ENCODE results near the gene TRAPPC6A. TPM values are rescaled to one million over a fixed set of nuclear protein-coding genes. Genes with fewer than 3 reads are reported as not detected.

TRAPPC6A gene
- total RNA-seq, 1 experiment from 2014 or later = 38.4 TPM

GRCh38 chr19:45166723-45167252 lies 11.2 kb downstream of the TRAPPC6A start:
- DNase-seq (ENCODE audit: low spot score) = no peak
- in situ Hi-C loops (cut with HindIII; ENCODE audit: low sequenced_read_pairs) = no loop called here

DNA sequence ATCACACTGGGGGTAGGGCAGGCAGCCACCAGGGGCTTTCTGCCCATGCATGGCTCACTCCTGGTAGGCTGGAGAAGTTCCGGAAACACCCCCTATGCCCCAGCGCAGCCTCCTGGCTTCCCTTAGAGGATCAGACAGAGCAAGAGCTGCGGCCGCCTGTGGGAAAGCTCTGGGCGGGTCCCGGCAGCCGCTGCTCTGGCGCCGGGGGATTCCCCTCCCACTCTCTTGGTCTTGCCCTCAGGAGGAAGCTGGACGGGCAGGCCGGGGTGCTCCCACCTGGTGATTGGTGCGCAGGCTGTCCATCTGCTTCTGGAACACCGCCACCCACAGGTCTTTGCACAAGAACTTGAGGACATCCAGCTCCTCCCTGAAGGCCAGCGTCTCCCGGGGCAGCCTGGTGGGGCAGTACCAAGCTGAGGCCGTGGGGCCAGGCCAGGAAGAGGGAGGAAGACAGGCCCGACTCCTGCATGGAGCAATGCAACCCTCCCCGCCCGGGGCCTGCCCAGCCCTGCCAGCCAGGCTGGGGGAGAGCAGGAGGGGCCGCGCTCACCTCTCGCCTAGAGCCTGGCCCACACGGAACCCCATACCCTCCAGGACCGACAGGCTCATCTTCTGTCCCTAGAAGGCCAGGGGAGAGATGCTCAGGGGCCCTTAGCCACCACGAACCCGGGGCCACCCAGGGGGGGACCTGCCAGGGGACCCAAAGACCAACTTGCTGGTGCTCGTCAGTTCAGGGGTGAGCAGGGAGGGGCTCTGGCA lies 13.3 kb downstream of the TRAPPC6A start:
- in situ Hi-C loops (cut with HindIII; ENCODE audit: low sequenced_read_pairs) = no loop called here

GRCh38 chr19:45163751-45164460 lies 14.1 kb downstream of the TRAPPC6A start:
- in situ Hi-C loops (cut with HindIII; ENCODE audit: low sequenced_read_pairs) = no loop called here
- DNase-seq (ENCODE audit: low spot score) = no peak

More for the DNA sequence above, 13.3 kb downstream of the TRAPPC6A start:
- DNase-seq (ENCODE audit: low spot score) = no peak

GRCh38 chr19:45163156-45163555 lies 14.9 kb downstream of the TRAPPC6A start:
- in situ Hi-C loops (cut with HindIII; ENCODE audit: low sequenced_read_pairs) = no loop called here

DNA sequence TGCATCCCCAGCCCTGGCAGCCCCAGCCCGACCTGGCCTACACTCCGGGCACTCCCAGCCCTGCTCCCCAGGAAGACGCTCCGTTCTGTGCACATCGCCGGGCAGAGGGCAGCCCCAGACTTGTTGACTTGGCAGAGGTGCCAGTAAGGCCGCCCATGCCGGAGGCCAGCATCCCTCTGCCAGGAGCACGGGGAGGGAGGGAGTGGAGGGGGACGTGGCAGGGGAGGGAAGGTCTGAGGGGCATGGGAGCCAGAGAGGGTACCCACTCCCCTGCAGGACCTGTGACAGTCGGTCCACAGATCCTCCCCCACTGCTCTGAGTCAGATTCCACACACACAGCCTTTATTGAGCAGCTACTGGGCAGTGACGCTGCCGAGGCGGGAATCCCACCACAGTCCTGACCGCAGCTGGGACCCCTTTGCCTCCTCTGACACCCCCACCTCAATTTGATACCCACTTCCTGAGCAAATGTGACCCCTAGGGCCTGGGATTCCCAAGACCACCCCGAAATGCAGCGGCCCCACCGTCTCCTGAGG lies 15.4 kb downstream of the TRAPPC6A start:
- in situ Hi-C loops (cut with HindIII; ENCODE audit: low sequenced_read_pairs) = no loop called here
- DNase-seq (ENCODE audit: low spot score) = no peak

More at GRCh38 chr19:45163156-45163555, 14.9 kb downstream of the TRAPPC6A start:
- DNase-seq (ENCODE audit: low spot score) = no peak

- in situ Hi-C loops (cut with HindIII; ENCODE audit: low sequenced_read_pairs) = no loop called here
Measured at GRCh38 chr19:45161738-45162607, 16.1 kb downstream of the TRAPPC6A start.

DNA sequence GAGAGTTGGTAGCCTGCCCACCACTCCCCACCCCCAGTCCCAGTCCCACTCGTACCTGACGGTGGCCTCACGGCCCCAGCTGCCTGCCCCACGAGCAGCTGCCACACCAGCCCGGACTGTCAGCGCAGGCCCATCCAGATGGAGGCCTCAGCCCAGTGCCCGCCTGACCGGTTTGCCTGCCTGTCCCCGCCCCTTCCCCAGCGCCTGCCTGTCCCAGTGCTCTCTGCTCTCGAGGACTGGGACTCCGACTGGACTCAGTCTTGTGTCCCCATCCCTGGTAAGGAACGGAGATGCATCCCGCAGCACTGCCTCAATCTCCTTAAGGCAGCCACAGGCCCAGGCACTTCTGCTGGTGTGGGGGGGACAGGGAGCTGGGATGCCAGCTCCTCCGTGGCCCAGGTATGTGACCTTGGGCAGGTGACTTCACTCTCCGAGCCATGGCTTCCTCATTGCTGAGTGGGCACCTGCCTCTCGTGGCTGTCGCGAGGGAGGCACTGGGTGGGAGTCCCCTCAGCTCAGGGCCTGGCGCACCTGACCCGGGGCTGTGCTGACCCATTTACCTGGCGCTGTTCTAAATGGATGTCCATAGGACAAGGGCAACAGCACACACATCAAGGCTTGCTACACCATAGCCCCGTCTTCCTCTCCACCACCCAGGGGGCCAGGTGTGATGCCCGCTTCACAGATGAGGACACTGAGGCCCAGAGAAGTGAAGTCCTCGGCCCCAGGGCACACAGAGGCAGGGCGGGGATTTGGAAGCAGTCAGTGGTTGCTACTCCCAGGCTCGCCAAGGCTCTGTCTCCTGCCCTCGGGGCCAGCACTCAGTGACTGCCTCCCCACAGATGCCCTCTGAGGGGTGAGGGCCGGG lies 16.9 kb downstream of the TRAPPC6A start, which contains the start of gene NKPD1:
NKPD1 (minus strand) TSS at position 113 of the 868 bp plus-strand sequence. CDS start 832 bp downstream, outside the sequence.
- no peak for DNase-seq (ENCODE audit: low spot score)

More at GRCh38 chr19:45161738-45162607, 16.1 kb downstream of the TRAPPC6A start:
- no peak for DNase-seq (ENCODE audit: low spot score)

DNA sequence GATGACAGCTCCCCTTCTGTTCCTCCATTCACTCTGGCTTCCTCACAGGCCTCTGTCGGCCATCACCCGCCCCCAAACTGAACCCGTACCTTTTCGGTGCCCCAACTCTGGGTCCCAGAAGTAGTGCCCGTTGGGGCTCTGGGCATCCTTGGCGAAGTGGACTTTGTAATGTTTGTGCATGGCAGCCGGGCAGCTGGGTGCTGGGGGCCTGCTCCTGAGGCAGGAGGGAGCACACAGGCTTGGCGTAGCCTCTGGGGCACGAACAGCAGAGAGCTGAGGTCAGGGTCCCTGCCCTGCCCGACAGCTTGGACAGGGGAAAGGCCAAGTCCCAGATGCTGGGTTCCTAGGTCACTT lies 18.1 kb downstream of the TRAPPC6A start:
- no peak for DNase-seq (ENCODE audit: low spot score)
- in situ Hi-C loops (cut with HindIII; ENCODE audit: low sequenced_read_pairs) = no loop called here

More for the DNA sequence above, 16.9 kb downstream of the TRAPPC6A start, which contains the start of gene NKPD1:
- in situ Hi-C loops (cut with HindIII; ENCODE audit: low sequenced_read_pairs) = no loop called here

DNA sequence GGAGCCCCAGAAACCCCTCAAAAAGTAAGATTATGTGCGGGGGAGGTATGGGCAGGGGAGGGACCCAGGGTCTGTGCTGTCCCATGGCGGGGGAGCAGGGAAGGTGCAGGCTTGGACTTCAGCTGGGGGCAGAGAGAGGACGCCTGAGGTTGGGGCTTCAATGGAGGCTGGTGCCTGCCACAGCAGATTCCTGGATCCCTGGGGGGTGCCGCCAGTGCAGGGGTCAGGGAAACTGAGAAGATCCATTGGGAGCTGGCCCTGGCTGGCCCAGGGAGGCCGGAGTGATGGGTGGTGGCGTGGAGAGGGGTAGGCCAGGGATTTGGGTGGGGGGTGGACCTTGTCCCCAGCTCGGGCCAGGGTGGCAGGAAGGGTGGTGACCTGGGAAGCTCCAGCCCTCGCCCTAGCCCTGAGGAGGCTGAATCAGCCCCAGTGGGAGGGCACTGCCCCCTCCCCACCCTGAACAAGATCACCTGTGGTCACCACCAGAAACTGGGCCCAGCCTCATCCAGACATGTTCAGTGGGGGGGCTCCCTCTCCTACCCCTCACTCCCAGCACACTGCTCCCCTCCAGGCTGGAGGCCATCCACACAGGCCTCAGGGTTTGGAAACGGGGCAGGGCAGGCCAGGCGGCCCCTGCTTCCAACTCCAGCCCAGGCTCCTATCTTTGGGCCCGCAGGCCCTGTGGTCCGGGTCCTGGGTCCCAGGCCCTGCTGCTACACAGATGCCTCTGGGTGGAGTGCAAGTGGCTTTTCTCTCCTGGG lies 18.6 kb downstream of the TRAPPC6A start:
- no peak for DNase-seq (ENCODE audit: low spot score)
- in situ Hi-C loops (cut with HindIII; ENCODE audit: low sequenced_read_pairs) = no loop called here

GRCh38 chr19:45158503-45159209 lies 19.4 kb downstream of the TRAPPC6A start:
- no peak for DNase-seq (ENCODE audit: low spot score)
- in situ Hi-C loops (cut with HindIII; ENCODE audit: low sequenced_read_pairs) = no loop called here

- DNase-seq (ENCODE audit: low spot score) = no peak
- in situ Hi-C loops (cut with HindIII; ENCODE audit: low sequenced_read_pairs) = no loop called here
Measured at GRCh38 chr19:45156751-45157150, 21.3 kb downstream of the TRAPPC6A start.

GRCh38 chr19:45156011-45156630 lies 21.9 kb downstream of the TRAPPC6A start:
- in situ Hi-C loops (cut with HindIII; ENCODE audit: low sequenced_read_pairs) = no loop called here
- no peak for DNase-seq (ENCODE audit: low spot score)

DNA sequence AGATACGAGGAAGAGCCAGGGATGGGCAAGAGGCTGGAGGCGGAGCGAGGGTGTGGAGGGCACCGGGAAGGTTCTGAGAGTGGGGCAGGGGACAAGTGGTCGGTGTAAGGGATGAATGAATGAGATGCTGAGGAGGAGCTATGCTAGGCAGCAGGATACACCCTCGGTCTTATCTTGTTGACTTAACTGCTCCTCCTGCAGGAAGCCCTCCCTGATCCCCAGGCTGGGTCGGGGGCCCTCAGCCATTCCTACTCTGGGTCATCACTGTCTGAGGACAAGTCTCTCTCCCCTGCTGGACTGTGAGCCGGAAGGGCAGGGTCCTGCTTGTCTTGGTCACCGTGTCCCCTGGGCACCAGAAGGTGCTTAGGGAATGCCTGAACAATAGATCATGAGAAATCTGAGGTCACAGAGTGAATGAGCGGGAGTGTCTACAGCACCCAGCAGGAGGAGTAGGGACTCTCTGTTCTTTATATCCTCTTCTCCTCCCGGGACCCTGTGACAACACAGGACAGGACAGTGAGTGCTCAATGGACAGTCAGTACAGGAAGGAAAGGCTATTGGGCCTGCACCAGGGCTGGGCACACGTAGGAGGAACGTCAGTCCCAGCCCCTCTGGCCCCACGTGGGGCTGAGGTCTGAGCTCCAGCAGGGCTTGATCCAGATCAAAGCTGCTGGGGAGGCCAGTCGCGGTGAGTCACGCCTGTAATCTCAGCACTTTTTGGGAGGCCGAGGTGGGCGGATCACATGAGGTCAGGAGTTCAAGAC lies 23.8 kb downstream of the TRAPPC6A start:
- no peak for DNase-seq (ENCODE audit: low spot score)
- in situ Hi-C loops (cut with HindIII; ENCODE audit: low sequenced_read_pairs) = no loop called here

- DNase-seq (ENCODE audit: low spot score) = peak; percentile 45
- in situ Hi-C loops (cut with HindIII; ENCODE audit: low sequenced_read_pairs) = no loop called here
Measured at GRCh38 chr19:45153339-45154063, 24.5 kb downstream of the TRAPPC6A start.
